Keratinocyte (primary cell): ENCODE measurements around the gene RBPJ. TPM values are rescaled to one million over a fixed set of nuclear protein-coding genes. Genes with fewer than 3 reads are reported as not detected.
A peak's percentile ranks its signal among the peaks of the same experiment; 100 is the strongest.
"Not testable (repeated sequence)": the region's sequence is repeated elsewhere in the genome, so short reads cannot be mapped to it uniquely, and the experiment has no call there.

Experiments
- DNase-seq: peaks from one replicate; pipeline ENCODE4 v3.0.0-alpha.2; 2011; ENCODE audit warnings: low read depth, missing footprints, low spot score
- FAIRE-seq: peaks from 2 replicates; lab custom pipeline; 2011; peaks lifted over from hg19 to GRCh38; lab: Jason Lieb, UNC
- H2AFZ ChIP-seq: 2 replicates; pipeline ENCODE4 v1.6.0; 2012; ENCODE audit warnings: low read length, control low read depth, inconsistent platforms; ENCODE audit not compliant: control insufficient read depth
- H3K27ac ChIP-seq: 2 replicates; pipeline ENCODE4 v1.5.1; 2011; ENCODE audit warnings: low read length; ENCODE audit not compliant: control insufficient read depth, insufficient read depth
- H3K27me3 ChIP-seq: 3 replicates; pipeline ENCODE4 v1.6.0; 2011; ENCODE audit warnings: low read length; ENCODE audit not compliant: control insufficient read depth, insufficient read depth; ENCODE audit errors: extremely low read depth
- H3K36me3 ChIP-seq, 2 experiments: 2 replicates in 1 of 2; 3 replicates in 1 of 2; pipeline ENCODE4 v1.5.1; 2011; ENCODE audit warnings: low read length in 2 of 2, mild to moderate bottlenecking in 1 of 2; ENCODE audit not compliant: control insufficient read depth in 2 of 2, insufficient read depth in 2 of 2; ENCODE audit errors: extremely low read depth in 1 of 2
- H3K4me1 ChIP-seq: 3 replicates; pipeline ENCODE4 v1.5.1; 2011; ENCODE audit warnings: low read length; ENCODE audit not compliant: control insufficient read depth, insufficient read depth; ENCODE audit errors: extremely low read depth
- H3K4me2 ChIP-seq: 3 replicates; pipeline ENCODE4 v1.6.0; 2011; ENCODE audit warnings: low read depth, low read length; ENCODE audit not compliant: control insufficient read depth, insufficient read depth; ENCODE audit errors: extremely low read depth
- H3K4me3 ChIP-seq, 3 experiments: fragments of 200-600 bp in 1 of 3; sonication (generic) in 1 of 3; 2 replicates in 2 of 3; 3 replicates in 1 of 3; pipeline ENCODE4 v1.5.1; 2011 to 2016; ENCODE audit warnings: low read length in 3 of 3, mild to moderate bottlenecking in 3 of 3, control low read depth in 2 of 3, inconsistent platforms in 1 of 3, low read depth in 1 of 3, mixed read lengths in 1 of 3, mixed run types in 1 of 3, moderate library complexity in 1 of 3; ENCODE audit not compliant: control insufficient read depth in 2 of 3, insufficient read depth in 2 of 3; ENCODE audit errors: extremely low read depth in 1 of 3
- H3K79me2 ChIP-seq: 2 replicates; pipeline ENCODE4 v1.6.0; 2012; ENCODE audit warnings: low read length; ENCODE audit not compliant: control insufficient read depth, insufficient read depth
- H3K9ac ChIP-seq: 3 replicates; pipeline ENCODE4 v1.6.0; 2011; ENCODE audit warnings: low read length; ENCODE audit not compliant: control insufficient read depth, insufficient read depth; ENCODE audit errors: extremely low read depth
- H3K9me1 ChIP-seq: 3 replicates; pipeline ENCODE4 v1.6.0; 2011; ENCODE audit warnings: low read length; ENCODE audit not compliant: control insufficient read depth, insufficient read depth; ENCODE audit errors: extremely low read depth
- H3K9me3 ChIP-seq: 2 replicates; pipeline ENCODE4 v1.5.1; 2012; ENCODE audit warnings: low read depth, low read length; ENCODE audit not compliant: control insufficient read depth
- H4K20me1 ChIP-seq: 3 replicates; pipeline ENCODE4 v1.6.0; 2011; ENCODE audit warnings: low read length; ENCODE audit not compliant: control insufficient read depth, insufficient read depth; ENCODE audit errors: extremely low read depth
- EZH2 ChIP-seq: IDR thresholded peaks from one replicate; pipeline ENCODE4 v1.6.1; 2012; ENCODE audit warnings: inconsistent platforms, mild to moderate bottlenecking, low read length, moderate library complexity
- dilution Hi-C: fragments of 300-500 bp; cut with MboI; formaldehyde crosslinking; loops from one replicate; pipeline ENCODE4 v1.7.0; 2020; ENCODE audit warnings: low sequenced_read_pairs; ENCODE audit not compliant: extremely low pct_ligation_motif_present
- polyA plus RNA-seq, 5 experiments: library from polyadenylated mRNA; depleted of rRNA in 3 of 5; stranded (reverse) in 3 of 5; stranded (forward) in 1 of 5; unstranded in 1 of 5; fragments of >200 nt; gene quantifications; 1 replicate in 1 of 5; 2 replicates in 3 of 5; 3 replicates in 1 of 5; pipeline versions ENCODE4 v1.2.1 to v1.2.3, GENCODE V29; 2011 to 2012; ENCODE audit warnings: missing spikeins in 2 of 5, low read depth in 1 of 5, low replicate concordance in 1 of 5
- TF ChIP-seq, protein P1 (sequence below), 3 experiments: IDR thresholded peaks in 1 of 3; conservative IDR thresholded peaks in 1 of 3; optimal IDR thresholded peaks in 1 of 3; 2 replicates in 2 of 3; 3 replicates in 1 of 3; pipeline versions ENCODE3 to v1.5.1; 2011; ENCODE audit warnings: low read length in 3 of 3, mild to moderate bottlenecking in 3 of 3, moderate library complexity in 2 of 3, control low read depth in 1 of 3, inconsistent platforms in 1 of 3; ENCODE audit not compliant: insufficient read depth in 2 of 3; ENCODE audit errors: extremely low read depth in 1 of 3

The RBPJ gene
- polyA plus RNA-seq, 1 donor (not counting 4 experiments of a cell fraction or from before 2014, with no cell fraction given), result 38.0 TPM

- Histone ChIP-seq H3K27me3 (no peaks in the 10 kb centered on the region), H3K36me3 (no peaks in the 10 kb centered on the region), H4K20me1 (peaks cover 7% of the 10 kb centered on the region), H3K9ac (no peak overlapping the region), H3K4me1 (peaks cover 10% of the 10 kb centered on the region), H2AFZ (no peak overlapping the region), H3K9me3 (no peaks in the 10 kb centered on the region), H3K4me3 (no peak overlapping the region), H3K27ac (no peak overlapping the region), H3K9me1 (no peaks in the 10 kb centered on the region), H3K79me2 (peaks cover 57% of the 10 kb centered on the region), H3K4me2 (peak overlapping the region; percentile 3)
- FAIRE-seq (peak; percentile 83), DNase-seq (no peak)
- TF ChIP-seq, protein P1, sequence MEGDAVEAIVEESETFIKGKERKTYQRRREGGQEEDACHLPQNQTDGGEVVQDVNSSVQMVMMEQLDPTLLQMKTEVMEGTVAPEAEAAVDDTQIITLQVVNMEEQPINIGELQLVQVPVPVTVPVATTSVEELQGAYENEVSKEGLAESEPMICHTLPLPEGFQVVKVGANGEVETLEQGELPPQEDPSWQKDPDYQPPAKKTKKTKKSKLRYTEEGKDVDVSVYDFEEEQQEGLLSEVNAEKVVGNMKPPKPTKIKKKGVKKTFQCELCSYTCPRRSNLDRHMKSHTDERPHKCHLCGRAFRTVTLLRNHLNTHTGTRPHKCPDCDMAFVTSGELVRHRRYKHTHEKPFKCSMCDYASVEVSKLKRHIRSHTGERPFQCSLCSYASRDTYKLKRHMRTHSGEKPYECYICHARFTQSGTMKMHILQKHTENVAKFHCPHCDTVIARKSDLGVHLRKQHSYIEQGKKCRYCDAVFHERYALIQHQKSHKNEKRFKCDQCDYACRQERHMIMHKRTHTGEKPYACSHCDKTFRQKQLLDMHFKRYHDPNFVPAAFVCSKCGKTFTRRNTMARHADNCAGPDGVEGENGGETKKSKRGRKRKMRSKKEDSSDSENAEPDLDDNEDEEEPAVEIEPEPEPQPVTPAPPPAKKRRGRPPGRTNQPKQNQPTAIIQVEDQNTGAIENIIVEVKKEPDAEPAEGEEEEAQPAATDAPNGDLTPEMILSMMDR (optimal IDR thresholded peaks at IDR 0.05 in 1 of 3, IDR thresholded peaks at IDR 0.05 in 1 of 3, conservative IDR thresholded peaks at IDR 0.05 in 1 of 3; ENCODE audit: extremely low read depth in 1 of 3, insufficient read depth in 2 of 3, low read length in 3 of 3), result no peak
- TF ChIP-seq EZH2, result no peak
- dilution Hi-C loops, result no loop called here
Observed at GRCh38 chr4:26356081-26356501, 35.3 kb downstream of the RBPJ start.

DNA sequence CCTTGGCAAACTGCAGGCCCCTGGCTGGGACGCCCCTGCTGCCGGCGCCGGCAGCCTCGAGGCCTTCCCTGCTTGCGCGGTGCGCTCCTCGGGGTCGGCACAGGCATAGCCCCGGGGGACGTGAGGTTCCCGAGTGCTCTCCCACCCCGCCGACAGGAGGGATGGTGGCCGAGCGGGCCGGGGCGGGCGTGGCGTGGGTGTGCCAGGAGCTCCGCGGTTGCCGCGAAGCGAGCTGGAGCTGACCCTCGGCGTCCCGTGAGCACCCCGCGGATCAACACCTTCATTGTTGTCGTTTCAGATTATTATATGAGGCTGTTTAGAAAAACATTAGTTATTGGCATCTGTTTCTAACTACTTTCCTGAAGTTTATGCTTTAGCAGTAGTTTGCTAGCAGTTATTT lies 38.7 kb downstream of the RBPJ start:
- H3K4me2 ChIP-seq, FAIRE-seq, DNase-seq, H3K27me3 ChIP-seq, H2AFZ ChIP-seq, H4K20me1 ChIP-seq, H3K4me3 ChIP-seq, H3K9me1 ChIP-seq, H3K9me3 ChIP-seq, H3K9ac ChIP-seq, dilution Hi-C loops, H3K36me3 ChIP-seq, H3K27ac ChIP-seq: not testable (repeated sequence)
- H3K79me2 ChIP-seq, result peaks cover 51% of the 10 kb centered on the region
- H3K4me1 ChIP-seq, result peaks cover 13% of the 10 kb centered on the region

GRCh38 chr4:26360273-26360672 lies 39.5 kb downstream of the RBPJ start:
- dilution Hi-C loops, result no loop called here
- H3K9me3 ChIP-seq, result no peaks in the 10 kb centered on the region
- H2AFZ ChIP-seq, result no peak overlapping the region
- no peak overlapping the region for H3K4me2 ChIP-seq
- H3K27ac ChIP-seq, result no peak overlapping the region
- no peaks in the 10 kb centered on the region for H3K27me3 ChIP-seq
- H4K20me1 ChIP-seq, result peaks cover 7% of the 10 kb centered on the region
- H3K9me1 ChIP-seq, result no peaks in the 10 kb centered on the region
- no peak for TF ChIP-seq EZH2
- TF ChIP-seq, protein P1 (optimal IDR thresholded peaks at IDR 0.05 in 1 of 3, IDR thresholded peaks at IDR 0.05 in 1 of 3, conservative IDR thresholded peaks at IDR 0.05 in 1 of 3; ENCODE audit: extremely low read depth in 1 of 3, insufficient read depth in 2 of 3, low read length in 3 of 3), result no peak
- no peak overlapping the region for H3K4me3 ChIP-seq
- FAIRE-seq (no peak), DNase-seq (no peak)
- H3K9ac ChIP-seq, result no peak overlapping the region
- peaks cover 12% of the 10 kb centered on the region for H3K4me1 ChIP-seq
- no peaks in the 10 kb centered on the region for H3K36me3 ChIP-seq
- peaks cover 45% of the 10 kb centered on the region for H3K79me2 ChIP-seq
